ENCODE results near the gene FERMT2. TPM values are rescaled to one million over a fixed set of nuclear protein-coding genes. Genes with fewer than 3 reads are reported as not detected.

FERMT2 gene
- polyA plus RNA-seq, 1 experiment: 485 TPM

DNA sequence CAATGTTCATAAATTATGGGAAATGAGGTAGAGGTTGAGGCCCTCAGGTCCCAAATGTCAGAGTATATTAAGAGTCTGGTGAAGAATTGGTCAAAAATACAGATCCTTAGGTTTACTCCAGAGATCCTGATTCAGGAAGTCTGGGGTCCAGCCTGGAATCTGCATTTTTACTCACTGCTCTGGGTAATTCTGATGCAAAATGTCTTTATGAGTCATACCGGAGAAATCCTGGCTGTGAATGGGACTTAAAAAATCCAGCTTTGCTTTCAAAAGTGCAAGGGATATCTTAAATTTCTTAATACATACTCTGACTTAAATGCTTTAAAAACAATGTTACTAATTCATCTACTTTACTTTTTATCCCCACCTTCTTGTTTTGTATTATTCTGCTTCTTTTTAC, 74.5 kb downstream of the FERMT2 start:
- ChIA-PET POLR2A (no interaction called here), CTCF (no interaction called here)
- no peaks in the 10 kb centered on the region for H3K27me3 ChIP-seq (ENCODE audit: control insufficient read depth, insufficient read depth, low read length)
- no peak overlapping the region for H3K27ac ChIP-seq (ENCODE audit: low read depth, low read length)
- H3K4me3 ChIP-seq (ENCODE audit: low read depth, low read length): no peak overlapping the region
- DNase-seq (ENCODE audit: low read depth, low spot score): no peak
- H3K9me3 ChIP-seq (ENCODE audit: control insufficient read depth, insufficient read depth, low read length): no peaks in the 10 kb centered on the region
- TF ChIP-seq, protein P1, sequence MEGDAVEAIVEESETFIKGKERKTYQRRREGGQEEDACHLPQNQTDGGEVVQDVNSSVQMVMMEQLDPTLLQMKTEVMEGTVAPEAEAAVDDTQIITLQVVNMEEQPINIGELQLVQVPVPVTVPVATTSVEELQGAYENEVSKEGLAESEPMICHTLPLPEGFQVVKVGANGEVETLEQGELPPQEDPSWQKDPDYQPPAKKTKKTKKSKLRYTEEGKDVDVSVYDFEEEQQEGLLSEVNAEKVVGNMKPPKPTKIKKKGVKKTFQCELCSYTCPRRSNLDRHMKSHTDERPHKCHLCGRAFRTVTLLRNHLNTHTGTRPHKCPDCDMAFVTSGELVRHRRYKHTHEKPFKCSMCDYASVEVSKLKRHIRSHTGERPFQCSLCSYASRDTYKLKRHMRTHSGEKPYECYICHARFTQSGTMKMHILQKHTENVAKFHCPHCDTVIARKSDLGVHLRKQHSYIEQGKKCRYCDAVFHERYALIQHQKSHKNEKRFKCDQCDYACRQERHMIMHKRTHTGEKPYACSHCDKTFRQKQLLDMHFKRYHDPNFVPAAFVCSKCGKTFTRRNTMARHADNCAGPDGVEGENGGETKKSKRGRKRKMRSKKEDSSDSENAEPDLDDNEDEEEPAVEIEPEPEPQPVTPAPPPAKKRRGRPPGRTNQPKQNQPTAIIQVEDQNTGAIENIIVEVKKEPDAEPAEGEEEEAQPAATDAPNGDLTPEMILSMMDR (IDR thresholded peaks at IDR 0.05; ENCODE audit: low read depth, low read length): no peak

DNA sequence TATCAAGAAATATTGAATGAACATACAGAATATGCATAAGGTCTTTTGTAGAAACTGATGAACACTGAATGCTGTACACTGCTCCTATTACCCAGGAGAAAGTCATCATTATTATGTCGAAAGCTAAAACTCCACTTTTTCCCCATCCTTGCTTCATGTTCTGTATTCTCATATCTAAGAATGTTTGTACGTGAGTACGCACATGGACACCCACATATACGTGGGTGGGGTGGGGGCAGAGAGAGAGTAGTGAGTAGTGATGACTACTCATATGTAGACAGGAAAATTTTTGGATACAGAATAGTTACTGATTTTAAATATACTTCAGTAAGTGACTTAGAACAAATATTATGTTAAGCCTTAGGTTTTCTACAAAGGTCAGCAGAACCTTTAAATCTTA, 75.1 kb downstream of the FERMT2 start:
- no peak overlapping the region for H3K4me3 ChIP-seq (ENCODE audit: low read depth, low read length)
- no peaks in the 10 kb centered on the region for H3K27me3 ChIP-seq (ENCODE audit: control insufficient read depth, insufficient read depth, low read length)
- CTCF ChIA-PET: no interaction called here
- DNase-seq (ENCODE audit: low read depth, low spot score): no peak
- no peak overlapping the region for H3K27ac ChIP-seq (ENCODE audit: low read depth, low read length)
- TF ChIP-seq, protein P1 (IDR thresholded peaks at IDR 0.05; ENCODE audit: low read depth, low read length): no peak
- H3K9me3 ChIP-seq (ENCODE audit: control insufficient read depth, insufficient read depth, low read length): no peaks in the 10 kb centered on the region
- POLR2A ChIA-PET: no interaction called here

- POLR2A ChIA-PET: no interaction called here
- Histone ChIP-seq H3K27me3 (ENCODE audit: control insufficient read depth, insufficient read depth, low read length) (no peaks in the 10 kb centered on the region), H3K9me3 (ENCODE audit: control insufficient read depth, insufficient read depth, low read length) (no peaks in the 10 kb centered on the region), H3K27ac (ENCODE audit: low read depth, low read length) (no peak overlapping the region), H3K4me3 (ENCODE audit: low read depth, low read length) (no peak overlapping the region)
- TF ChIP-seq, protein P1 (IDR thresholded peaks at IDR 0.05; ENCODE audit: low read depth, low read length): no peak
- DNase-seq (ENCODE audit: low read depth, low spot score): no peak
- CTCF ChIA-PET: no interaction called here
Measured at GRCh38 chr14:52874389-52874788, 76.5 kb downstream of the FERMT2 start.

DNA sequence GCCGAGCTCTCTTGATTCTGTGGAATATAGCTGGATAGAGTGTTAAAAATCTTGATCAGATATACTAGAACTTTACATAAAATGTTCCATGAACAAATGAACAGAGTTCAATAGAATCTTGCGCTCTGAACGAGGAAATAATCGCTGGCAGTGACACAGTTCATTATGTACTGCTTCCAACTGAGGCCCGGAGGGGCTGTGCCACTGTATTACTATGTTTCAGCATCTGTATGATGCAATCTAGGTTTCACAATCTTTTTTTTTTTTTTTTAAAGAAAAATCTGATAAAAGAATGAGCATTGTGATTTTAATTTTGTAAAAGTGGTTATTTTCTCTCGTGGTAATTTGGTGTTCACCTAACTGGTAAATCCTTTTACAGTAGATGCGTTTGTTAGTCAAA, 77.2 kb downstream of the FERMT2 start:
- CTCF ChIA-PET: no interaction called here
- no peak for DNase-seq (ENCODE audit: low read depth, low spot score)

GRCh38 chr14:52873065-52873464, 77.8 kb downstream of the FERMT2 start:
- H3K27me3 ChIP-seq (ENCODE audit: control insufficient read depth, insufficient read depth, low read length): no peaks in the 10 kb centered on the region
- ChIA-PET POLR2A (no interaction called here), CTCF (no interaction called here)
- H3K27ac ChIP-seq (ENCODE audit: low read depth, low read length): no peak overlapping the region
- H3K9me3 ChIP-seq (ENCODE audit: control insufficient read depth, insufficient read depth, low read length): no peaks in the 10 kb centered on the region
- DNase-seq (ENCODE audit: low read depth, low spot score): no peak
- TF ChIP-seq, protein P1 (IDR thresholded peaks at IDR 0.05; ENCODE audit: low read depth, low read length): no peak
- no peak overlapping the region for H3K4me3 ChIP-seq (ENCODE audit: low read depth, low read length)

More for the DNA sequence above, 77.2 kb downstream of the FERMT2 start:
- Histone ChIP-seq H3K27ac (ENCODE audit: low read depth, low read length) (no peak overlapping the region), H3K27me3 (ENCODE audit: control insufficient read depth, insufficient read depth, low read length) (no peaks in the 10 kb centered on the region), H3K4me3 (ENCODE audit: low read depth, low read length) (no peak overlapping the region), H3K9me3 (ENCODE audit: control insufficient read depth, insufficient read depth, low read length) (no peaks in the 10 kb centered on the region)
- POLR2A ChIA-PET: no interaction called here
- TF ChIP-seq, protein P1 (IDR thresholded peaks at IDR 0.05; ENCODE audit: low read depth, low read length): no peak
